GM21526 (cell line): Measurements from ENCODE around the gene ADNP2.
"Not testable (repeated sequence)": the region's sequence is repeated elsewhere in the genome, so short reads cannot be mapped to it uniquely, and the experiment has no call there.

Source experiments
- ATAC-seq: cut with Tn5 transposase; IDR thresholded peaks from one replicate; pipeline ENCODE4 v1.9.1; 2021; ENCODE audit warnings: moderate library complexity; ENCODE audit not compliant: unreplicated experiment, low FRiP score

Gene ADNP2

GRCh38 chr18:80140455-80140985, 31.5 kb downstream of the ADNP2 start:
- no peak for ATAC-seq

GRCh38 chr18:80143881-80144280, 34.8 kb downstream of the ADNP2 start:
- no peak for ATAC-seq

GRCh38 chr18:80145196-80145804, 36.2 kb downstream of the ADNP2 start:
- no peak for ATAC-seq

GRCh38 chr18:80147037-80147417, 38.0 kb downstream of the ADNP2 start:
- peak; percentile 24 for ATAC-seq

GRCh38 chr18:80147418-80148325, 38.6 kb downstream of the ADNP2 start:
- peak; percentile 72 for ATAC-seq

GRCh38 chr18:80148326-80149199, 39.5 kb downstream of the ADNP2 start:
- no peak for ATAC-seq

GRCh38 chr18:80149667-80150066, 40.6 kb downstream of the ADNP2 start:
- no peak for ATAC-seq

- peak; percentile 76 for ATAC-seq
Observed at GRCh38 chr18:80154293-80154692, 45.2 kb downstream of the ADNP2 start.

GRCh38 chr18:80157708-80158343, 48.8 kb downstream of the ADNP2 start:
- ATAC-seq, result peak; percentile 46

GRCh38 chr18:80158365-80158764, 49.3 kb downstream of the ADNP2 start:
- ATAC-seq, result no peak

- ATAC-seq, result no peak
Observed at GRCh38 chr18:80159713-80160636, 50.9 kb downstream of the ADNP2 start.

GRCh38 chr18:80161781-80162417, 52.8 kb downstream of the ADNP2 start:
- no peak for ATAC-seq

- ATAC-seq, result no peak
Observed at GRCh38 chr18:80163183-80163582, 54.1 kb downstream of the ADNP2 start.

GRCh38 chr18:80164727-80165355, 55.8 kb downstream of the ADNP2 start:
- not testable (repeated sequence) for ATAC-seq

- no peak for ATAC-seq
Observed at GRCh38 chr18:80166240-80166639, 57.2 kb downstream of the ADNP2 start.

- no peak for ATAC-seq
Observed at GRCh38 chr18:80166725-80167124, 57.7 kb downstream of the ADNP2 start.

- ATAC-seq, result no peak
Observed at GRCh38 chr18:80167331-80167730, 58.3 kb downstream of the ADNP2 start.

- no peak for ATAC-seq
Observed at GRCh38 chr18:80167931-80168330, 58.9 kb downstream of the ADNP2 start.
